IPS-18c (cell line): ENCODE measurements around the gene PGLYRP2.
"Not testable (repeated sequence)": the region's sequence is repeated elsewhere in the genome, so short reads cannot be mapped to it uniquely, and the experiment has no call there.

ENCODE experiments used
- H3K4me3 ChIP-seq: 2 replicates; pipeline ENCODE4 v1.7.0; 2013; ENCODE audit warnings: low read depth, mild to moderate bottlenecking, low read length, moderate library complexity; ENCODE audit not compliant: insufficient read depth
- H3K9me3 ChIP-seq: one replicate; pipeline ENCODE4 v1.6.1; 2013; ENCODE audit warnings: mild to moderate bottlenecking, low read length, moderate library complexity; ENCODE audit not compliant: control insufficient read depth, insufficient read depth

Gene PGLYRP2, protein sequence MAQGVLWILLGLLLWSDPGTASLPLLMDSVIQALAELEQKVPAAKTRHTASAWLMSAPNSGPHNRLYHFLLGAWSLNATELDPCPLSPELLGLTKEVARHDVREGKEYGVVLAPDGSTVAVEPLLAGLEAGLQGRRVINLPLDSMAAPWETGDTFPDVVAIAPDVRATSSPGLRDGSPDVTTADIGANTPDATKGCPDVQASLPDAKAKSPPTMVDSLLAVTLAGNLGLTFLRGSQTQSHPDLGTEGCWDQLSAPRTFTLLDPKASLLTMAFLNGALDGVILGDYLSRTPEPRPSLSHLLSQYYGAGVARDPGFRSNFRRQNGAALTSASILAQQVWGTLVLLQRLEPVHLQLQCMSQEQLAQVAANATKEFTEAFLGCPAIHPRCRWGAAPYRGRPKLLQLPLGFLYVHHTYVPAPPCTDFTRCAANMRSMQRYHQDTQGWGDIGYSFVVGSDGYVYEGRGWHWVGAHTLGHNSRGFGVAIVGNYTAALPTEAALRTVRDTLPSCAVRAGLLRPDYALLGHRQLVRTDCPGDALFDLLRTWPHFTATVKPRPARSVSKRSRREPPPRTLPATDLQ

DNA sequence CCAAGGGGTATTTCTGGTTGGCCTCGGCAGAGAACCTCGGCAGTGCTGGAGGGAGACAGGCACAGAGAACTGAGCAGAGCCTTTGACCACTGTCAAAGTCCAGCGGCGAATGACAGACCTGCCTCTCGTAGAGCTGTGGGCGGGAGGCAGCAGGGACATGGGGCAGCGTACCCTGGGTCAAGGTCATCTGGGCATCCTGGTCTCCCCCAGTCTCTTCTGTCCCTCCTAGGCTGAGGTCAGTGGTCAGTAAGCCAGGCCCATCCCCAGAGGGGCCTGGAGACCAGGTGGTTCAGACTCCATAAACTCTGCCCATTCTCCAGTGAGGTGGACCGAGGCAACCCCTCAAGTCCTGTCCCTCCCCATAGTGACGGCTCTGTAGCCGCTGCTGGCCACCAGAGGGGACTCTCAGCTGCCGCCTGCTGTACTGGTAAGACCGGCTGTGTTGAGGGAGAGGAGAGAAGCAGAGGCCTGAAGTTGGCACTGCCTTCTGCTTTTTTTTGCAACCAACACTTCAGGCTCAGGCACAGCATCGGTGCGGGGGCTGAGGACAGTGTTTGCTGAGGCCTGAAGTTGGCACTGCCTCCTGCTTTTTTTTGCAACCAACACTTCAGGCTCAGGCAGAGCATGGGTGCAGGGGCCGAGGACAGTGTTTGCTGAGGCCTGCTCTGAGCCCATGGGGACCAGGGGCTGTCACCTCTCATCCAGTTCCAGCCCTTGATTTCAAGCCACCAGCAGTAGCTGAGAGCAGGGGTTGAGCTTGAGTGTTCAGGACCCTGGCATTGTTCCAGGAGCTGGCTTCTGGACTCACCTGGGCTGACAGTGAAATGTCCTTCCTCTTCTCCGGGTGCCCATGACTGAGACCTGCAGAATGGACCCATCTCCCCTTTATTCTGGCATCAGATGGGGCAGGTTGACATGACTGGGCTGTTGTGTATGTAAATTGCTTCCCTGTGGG lies at the start of gene PGLYRP2:
Gene PGLYRP2 (minus strand): TSS at position 111 of the 955 bp plus-strand sequence. CDS start 130 bp downstream, outside the sequence.
- peaks cover 2% of the 10 kb centered on the region for H3K9me3 ChIP-seq
- H3K4me3 ChIP-seq = no peak within 1 kb of the TSS

DNA sequence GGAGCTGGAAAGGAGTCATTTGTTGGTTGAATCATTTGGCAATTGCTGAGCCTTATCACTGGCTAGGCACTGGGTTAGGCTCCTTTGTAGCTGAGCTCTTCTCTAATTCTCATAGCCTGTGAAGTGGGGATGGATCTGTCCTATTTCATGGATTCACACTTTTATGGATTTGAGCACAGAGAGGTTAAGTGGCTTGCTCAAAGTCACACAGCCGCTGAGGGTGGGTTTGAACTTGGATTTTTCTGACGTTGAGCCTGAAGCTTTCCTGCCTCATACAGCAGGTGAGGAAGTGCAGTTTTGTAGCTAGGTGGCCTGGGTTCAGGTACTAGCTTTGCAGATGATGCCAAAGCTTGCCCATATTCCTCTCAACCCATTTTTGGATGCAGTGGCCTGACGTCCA lies 48.4 kb upstream of the PGLYRP2 start:
- no peaks in the 10 kb centered on the region for H3K9me3 ChIP-seq
- H3K4me3 ChIP-seq = no peak overlapping the region

DNA sequence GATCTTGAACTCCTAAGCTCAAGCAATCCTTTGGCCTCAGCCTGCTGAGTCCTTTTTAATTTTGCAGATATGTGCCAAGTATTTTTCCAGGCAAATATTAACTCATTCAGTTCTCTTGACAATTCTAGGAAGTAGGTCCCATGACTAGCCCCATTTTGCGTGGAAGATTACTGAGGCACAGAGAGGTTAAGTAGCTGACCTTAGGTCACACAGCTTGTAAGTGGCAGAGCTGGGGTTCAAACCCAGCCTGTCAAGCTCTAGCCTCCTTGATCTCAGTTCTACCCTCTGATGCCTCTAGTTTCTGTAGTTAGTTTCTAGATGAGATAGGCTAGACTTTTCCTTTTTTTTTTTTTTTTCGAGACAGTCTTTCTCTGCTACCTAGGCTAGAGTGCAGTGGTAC lies 47.1 kb upstream of the PGLYRP2 start:
- Histone ChIP-seq H3K9me3 (no peaks in the 10 kb centered on the region), H3K4me3 (no peak overlapping the region)

DNA sequence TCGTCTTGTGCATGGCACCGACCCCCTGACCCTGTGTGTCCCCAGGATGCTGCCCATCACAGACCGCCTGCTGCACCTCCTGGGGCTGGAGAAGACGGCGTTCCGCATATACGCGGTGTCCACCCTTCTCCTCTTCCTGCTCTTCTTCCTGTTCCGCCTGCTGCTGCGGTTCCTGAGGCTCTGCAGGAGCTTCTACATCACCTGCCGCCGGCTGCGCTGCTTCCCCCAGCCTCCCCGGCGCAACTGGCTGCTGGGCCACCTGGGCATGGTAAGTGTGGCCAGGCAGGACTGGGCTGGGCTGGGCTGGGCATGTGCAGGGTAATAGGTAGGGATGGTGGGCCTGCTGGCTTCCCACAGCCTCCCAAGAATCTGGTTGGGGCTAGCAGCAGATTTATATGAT lies 46.0 kb upstream of the PGLYRP2 start:
- Histone ChIP-seq H3K4me3 (no peak overlapping the region), H3K9me3 (no peaks in the 10 kb centered on the region)

DNA sequence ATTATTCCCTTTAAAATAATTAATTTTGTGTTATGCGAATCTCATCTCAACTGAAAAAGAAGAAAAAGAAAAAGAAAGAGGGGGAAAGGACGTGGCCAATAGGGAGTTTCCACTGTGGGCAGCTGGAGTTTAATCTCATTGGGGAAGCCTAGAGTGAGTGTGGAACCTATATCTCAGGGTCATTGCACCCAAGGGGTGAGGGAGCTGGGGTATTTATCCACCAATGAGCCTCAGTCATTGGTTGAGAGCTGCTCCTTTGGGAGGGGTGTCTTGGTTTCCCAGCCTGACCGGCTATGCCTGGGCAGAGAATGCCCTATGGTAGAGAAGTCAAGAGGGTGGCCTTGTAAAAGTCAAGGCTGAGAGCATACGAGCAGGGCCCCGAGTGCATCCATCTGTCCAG lies 45.5 kb upstream of the PGLYRP2 start:
- H3K9me3 ChIP-seq = no peaks in the 10 kb centered on the region
- no peak overlapping the region for H3K4me3 ChIP-seq

DNA sequence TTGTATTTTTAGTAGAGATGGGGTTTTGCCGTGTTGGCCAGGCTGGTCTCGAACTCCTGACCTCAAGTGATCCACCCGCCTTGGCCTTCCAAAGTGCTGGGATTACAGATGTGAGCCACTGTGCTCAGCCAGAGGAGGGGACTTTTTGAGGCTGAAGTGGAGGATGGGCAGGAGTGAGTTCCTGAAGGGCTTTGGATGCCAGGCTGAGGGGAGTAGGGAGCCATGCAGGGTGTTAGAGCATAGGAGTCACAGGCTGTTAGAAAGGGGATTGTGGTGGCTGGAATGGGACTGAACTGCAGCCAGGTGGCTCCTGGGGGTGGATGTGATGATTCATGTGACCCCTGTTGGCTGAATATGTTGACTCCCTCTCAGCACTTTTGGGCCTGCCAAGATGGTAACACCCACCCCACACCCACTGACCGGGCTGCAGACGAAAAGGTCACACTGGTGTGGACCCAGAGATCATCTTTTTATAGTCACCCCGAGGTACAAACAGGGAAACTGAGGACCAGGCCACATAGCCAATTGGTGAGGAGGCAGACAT lies 40.2 kb upstream of the PGLYRP2 start:
- Histone ChIP-seq H3K4me3 (no peak overlapping the region), H3K9me3 (no peaks in the 10 kb centered on the region)

DNA sequence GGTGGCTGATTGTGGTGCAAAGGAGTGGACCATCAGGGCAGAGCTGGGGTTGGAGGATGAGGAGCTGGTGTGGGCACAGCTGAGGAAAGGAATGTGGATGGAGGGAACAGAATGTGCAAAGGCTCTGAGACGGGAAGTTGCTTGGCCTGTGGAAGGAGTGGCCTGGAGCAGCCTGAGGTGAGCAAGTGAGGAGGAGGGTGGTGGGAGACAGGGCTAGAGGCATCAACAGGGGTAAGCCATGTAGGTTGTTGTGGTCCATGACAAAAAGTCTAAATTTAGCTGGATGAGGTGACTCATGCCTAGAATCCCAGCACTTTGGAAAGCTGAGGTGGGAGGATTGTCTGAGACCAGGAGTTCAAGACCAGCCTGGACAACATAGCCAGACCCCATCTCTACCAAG lies 38.5 kb upstream of the PGLYRP2 start:
- Histone ChIP-seq H3K4me3 (no peak overlapping the region; the same call in 1 of the 2 replicates), H3K9me3 (no peaks in the 10 kb centered on the region)

DNA sequence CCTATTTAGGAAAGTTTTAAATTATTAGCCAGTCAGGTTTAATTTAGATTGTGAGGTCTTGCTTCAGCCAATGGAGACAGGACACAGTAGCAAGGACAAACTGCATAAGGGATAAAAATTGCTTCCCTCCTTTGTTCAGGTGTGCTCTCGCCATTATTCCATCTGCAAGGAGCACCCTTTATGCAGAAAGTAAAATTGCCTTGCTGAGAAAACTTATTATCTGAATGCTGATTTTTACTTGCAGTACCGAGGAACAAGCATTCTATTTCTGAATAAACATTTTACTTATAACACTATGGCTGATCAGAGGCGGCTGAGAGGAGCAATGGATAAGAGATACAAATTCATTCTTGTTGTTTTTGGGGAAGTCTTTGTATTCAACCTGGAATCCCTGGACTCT lies 37.1 kb upstream of the PGLYRP2 start:
- H3K9me3 ChIP-seq = no peaks in the 10 kb centered on the region
- no peak overlapping the region for H3K4me3 ChIP-seq

DNA sequence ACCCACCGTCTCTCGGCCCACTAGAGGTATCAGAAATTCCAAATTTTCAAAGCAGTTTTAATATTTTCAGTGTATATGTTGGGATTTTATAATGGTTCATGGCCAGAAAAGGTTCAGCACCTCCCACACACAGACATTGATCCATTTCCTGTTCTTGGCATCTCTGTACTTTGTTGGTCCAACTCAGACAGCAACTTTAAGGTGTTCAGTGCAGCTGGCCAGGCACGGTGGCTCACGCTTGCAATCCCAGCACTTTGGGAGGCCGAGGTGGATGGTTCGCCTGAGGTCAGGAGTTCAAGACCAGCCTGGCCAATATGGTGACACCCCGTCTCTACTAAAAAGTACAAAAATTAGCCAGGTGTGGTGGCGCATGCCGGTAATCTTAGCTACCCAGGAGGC lies 35.9 kb upstream of the PGLYRP2 start:
- not testable (repeated sequence) for H3K9me3 ChIP-seq, H3K4me3 ChIP-seq

DNA sequence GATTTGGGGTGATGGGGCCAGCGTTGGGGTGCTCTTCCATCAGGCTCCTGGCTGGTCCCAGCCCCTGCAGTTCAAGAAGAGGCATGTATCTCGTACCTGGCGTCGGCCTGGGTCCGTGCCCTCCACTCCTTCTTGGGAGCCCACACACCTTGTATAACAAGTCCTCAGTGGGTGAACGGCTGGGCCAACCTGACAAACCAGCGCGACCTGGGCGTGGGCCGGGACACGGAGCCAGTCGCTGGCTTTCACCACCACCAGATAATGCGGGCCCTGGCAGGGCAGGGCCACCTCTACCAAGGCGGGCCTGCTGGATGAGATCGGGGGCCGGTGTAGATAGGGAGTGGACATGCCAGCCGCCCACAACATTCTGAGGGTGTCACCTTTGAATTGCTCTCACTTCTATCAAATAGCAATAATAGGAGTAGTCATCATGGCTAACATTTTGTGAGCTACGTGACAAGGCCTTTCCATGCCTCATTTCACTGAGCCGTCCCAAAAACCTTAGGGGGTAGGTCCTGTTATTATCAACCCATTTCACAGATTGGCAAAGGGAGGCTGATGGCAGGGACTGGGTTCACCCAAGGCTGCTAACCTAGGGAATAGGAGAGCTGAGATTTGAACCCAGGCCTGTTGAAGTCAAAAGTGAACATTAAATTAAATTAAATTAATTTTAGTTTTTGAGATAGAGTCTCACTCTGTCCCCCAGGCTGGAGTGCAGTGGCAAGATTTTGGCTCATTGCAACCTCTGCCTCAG lies 32.5 kb upstream of the PGLYRP2 start:
- H3K9me3 ChIP-seq = no peaks in the 10 kb centered on the region

DNA sequence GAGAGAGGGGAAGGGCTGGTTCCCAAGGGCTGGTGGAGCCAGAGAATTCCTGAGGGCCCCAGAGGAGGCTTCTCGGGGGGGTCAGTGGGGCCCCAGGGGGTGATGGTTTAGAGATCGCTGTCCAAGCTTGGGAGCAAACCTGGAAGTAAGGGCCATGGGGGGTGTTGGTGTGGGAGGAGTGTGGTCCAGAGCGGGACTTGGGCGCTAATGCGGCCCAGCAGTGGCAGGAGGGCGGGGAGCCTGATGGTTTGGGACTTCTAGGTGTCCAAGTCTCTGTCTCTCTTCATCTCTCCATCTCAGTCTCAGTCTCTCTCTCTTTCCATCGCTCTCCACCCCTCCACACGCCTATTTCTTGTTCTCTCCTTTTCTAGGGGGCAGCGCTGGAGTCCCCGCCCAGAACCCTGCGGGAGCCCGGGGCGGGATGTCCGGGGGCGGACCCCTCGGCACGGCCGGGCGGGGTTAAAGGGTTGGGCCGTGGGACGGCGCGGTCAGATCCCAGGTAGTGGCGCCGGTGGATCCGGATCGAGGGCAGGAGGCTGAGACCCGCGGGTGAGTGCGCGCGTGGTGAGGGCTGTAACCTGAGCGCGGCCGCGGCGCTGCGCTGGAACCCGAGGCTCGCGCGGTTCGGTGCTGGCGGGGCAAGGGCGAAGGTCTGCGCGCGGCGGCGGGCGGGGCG lies 28.9 kb upstream of the PGLYRP2 start, which contains the start of gene CYP4F22:
Gene CYP4F22 (plus strand): TSS at position 491 of the 676 bp plus-strand sequence. CDS start 16,812 bp downstream, outside the sequence.
- peaks cover 2% of the 10 kb centered on the region for H3K9me3 ChIP-seq
- H3K4me3 ChIP-seq = peak within 1 kb of the TSS; percentile 49; the same call in 1 of the 2 replicates

More for the DNA sequence above, 32.5 kb upstream of the PGLYRP2 start:
- no peak overlapping the region; the same call in 1 of the 2 replicates for H3K4me3 ChIP-seq

DNA sequence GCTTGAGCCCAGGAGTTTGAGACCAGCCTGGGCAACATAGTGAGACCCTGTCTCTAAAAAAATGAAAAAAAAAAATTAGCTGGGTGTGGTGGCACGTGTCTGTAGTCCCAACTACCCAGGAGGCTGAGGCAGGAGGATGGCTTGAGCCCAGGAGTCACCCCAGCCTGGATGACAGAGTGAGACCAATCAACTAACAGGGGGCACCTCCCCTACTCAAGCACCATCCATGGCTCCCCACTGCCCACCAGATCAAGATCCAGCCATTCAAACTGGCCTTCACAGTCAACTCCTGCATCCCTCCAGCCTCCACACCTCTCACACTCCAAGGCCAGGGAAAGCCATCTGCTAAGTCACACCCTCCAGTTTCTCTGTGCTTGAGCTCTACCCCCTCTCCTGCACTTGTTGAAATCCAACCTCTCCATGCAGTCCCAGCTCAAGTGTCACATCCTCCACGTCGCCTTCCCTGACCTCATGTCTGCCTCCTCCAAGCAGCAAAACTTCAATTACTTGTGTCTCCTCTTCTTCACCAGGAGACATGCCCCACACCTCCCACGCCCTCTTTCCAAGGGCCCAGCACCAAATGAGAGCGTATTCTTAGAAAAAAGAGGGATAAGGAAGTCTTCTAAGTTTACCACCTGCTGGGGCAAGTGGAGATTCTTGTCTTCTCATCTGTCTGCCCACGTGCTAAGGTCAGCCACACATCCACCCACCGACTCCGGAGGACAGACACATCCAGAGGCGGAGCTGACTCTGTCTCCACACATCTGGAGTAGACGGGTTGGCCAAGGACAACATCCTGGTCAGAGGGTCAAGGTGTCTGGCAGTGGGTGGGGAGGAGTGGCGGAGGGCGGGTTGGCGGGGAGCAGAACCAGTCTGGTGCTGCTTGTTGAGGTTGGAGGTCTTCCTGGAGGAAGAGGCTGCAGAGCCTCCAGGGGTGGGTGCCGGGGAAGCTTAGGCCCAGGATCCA lies 28.1 kb upstream of the PGLYRP2 start:
- Histone ChIP-seq H3K4me3 (no peak overlapping the region), H3K9me3 (peaks cover 2% of the 10 kb centered on the region)

DNA sequence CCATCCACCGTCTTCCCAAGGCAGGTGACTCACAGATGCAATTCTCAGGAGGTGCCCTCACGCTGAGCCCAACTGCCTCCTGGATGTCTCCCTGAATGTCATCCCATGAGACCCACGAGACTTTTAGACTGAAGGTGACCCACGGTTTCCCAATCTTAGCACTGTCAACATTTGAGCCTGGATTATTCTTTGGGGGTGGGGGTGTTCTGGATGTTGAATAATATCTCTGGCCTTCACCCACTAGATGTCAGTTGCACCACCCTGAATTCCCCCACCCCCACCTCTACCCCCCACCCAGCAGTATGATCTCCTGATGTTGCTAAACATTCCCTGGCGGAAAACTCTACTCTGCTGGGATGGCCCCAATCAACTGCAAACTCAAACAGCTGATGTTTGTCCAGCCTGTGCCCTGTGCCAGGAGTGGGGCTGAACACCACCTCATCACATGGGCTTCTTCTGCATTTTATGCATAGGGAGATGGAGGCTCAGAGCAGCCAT lies 26.8 kb upstream of the PGLYRP2 start:
- Histone ChIP-seq H3K4me3 (no peak overlapping the region), H3K9me3 (peaks cover 2% of the 10 kb centered on the region)

DNA sequence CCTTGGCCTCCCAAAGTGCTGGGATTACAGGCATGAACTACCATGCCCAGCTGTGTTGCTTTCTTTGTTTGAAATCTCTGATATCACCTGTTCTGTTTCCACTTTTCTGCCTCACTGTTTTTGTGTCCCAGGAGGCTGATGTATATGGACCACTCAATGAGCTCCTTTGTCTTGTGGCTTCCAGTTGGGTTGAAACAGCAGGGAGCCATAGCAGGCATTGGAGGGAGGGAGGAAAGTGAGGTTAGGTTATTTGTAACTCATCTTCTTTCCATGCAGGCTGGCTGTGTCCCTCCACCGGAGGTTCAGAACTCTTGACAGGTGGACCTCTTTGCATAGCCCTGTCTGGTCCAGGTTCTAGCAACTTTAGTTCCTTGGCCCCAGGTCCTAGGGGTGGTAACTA lies 23.0 kb upstream of the PGLYRP2 start:
- Histone ChIP-seq H3K9me3 (peaks cover 2% of the 10 kb centered on the region), H3K4me3 (no peak overlapping the region)

DNA sequence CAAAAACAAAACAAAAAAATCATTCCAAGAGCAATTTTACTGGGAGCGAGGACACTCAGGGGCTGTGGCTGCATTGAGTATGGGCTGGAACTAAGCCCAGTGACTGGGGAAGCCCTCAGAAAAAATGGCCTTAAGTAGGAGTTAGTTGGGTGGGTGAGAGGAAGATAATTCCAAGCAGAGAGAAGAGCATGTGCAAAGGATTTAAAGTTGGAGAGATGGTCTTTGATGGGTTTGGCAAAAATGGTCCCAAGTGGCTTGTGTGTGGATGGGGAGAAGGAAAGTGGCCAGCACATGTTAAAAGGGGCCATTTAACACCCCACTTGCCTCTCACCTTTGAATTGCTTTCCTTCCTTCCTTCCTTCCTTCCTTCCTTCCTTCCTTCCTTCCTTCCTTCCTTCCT lies 22.3 kb upstream of the PGLYRP2 start:
- Histone ChIP-seq H3K4me3 (no peak overlapping the region), H3K9me3 (peaks cover 2% of the 10 kb centered on the region)
